Calu3 (cell line): Measurements from ENCODE around the gene KCNQ4. TPM values are rescaled to one million over a fixed set of nuclear protein-coding genes. Genes with fewer than 3 reads are reported as not detected.

Experiments used
- BruUV-seq: library from RNA; stranded (reverse); fragments of 400-500 nt; replicated peaks from 2 replicates; lab custom pipeline; 2021; lab: Mats Ljungman, UMichigan
- CTCF ChIA-PET: fragments of 300-600 bp; sonication (Branson Sonifier 250); formaldehyde crosslinking; loops from one replicate; lab custom pipeline; 2022; ENCODE audit warnings: antibody characterized with exemption; lab: Charles Lee
- DNase-seq: peaks from one replicate; pipeline ENCODE4 v3.0.0; 2022
- H3K27ac Mint-ChIP-seq: one replicate; pipeline ENCODE4 v1.8.0; 2022; ENCODE audit warnings: mixed read lengths; ENCODE audit not compliant: unreplicated experiment
- H3K27me3 Mint-ChIP-seq: one replicate; pipeline ENCODE4 v1.8.0; 2022; ENCODE audit warnings: mixed read lengths; ENCODE audit not compliant: unreplicated experiment
- H3K36me3 Mint-ChIP-seq: one replicate; pipeline ENCODE4 v1.8.0; 2022; ENCODE audit warnings: mild to moderate bottlenecking, moderate library complexity, mixed read lengths; ENCODE audit not compliant: insufficient read depth, unreplicated experiment
- H3K4me1 Mint-ChIP-seq: one replicate; pipeline ENCODE4 v1.8.0; 2022; ENCODE audit warnings: mild to moderate bottlenecking, low read depth, mixed read lengths; ENCODE audit not compliant: unreplicated experiment
- H3K4me3 Mint-ChIP-seq: one replicate; pipeline ENCODE4 v1.8.0; 2022; ENCODE audit warnings: mild to moderate bottlenecking, low read depth, moderate library complexity, mixed read lengths; ENCODE audit not compliant: unreplicated experiment
- H3K9me3 Mint-ChIP-seq: one replicate; pipeline ENCODE4 v1.8.0; 2022; ENCODE audit warnings: low read depth, mixed read lengths; ENCODE audit not compliant: unreplicated experiment
- CTCF ChIP-seq: fragments of 200-600 bp; IDR thresholded peaks from one replicate; pipeline ENCODE4 v1.8.0; 2022; ENCODE audit warnings: antibody characterized with exemption; ENCODE audit not compliant: unreplicated experiment
- intact Hi-C: fragments of 100-400 bp; cut with micrococcal nuclease; formaldehyde crosslinking; loops from one replicate; pipeline ENCODE4 v1.10.0; 2022; ENCODE audit not compliant: unreplicated experiment
- total RNA-seq: library from RNA; stranded (reverse); gene quantifications from 2 replicates; pipeline ENCODE4 v1.2.3, GENCODE V29; 2022

The KCNQ4 gene
- total RNA-seq, 1 experiment from 2014 or later: 0.92 TPM

GRCh38 chr1:40861224-40862003 lies 77.8 kb downstream of the KCNQ4 start:
- CTCF ChIA-PET: interaction anchor here (1.0 to 3.5 kb wide), 13 partner anchors 8 to 142 kb away, joined by 3 to 82 read pairs (median 7); no protein-coding TSS in a partner anchor
- no TSS peak for BruUV-seq
- peaks cover 39% of the 10 kb centered on the region for H3K4me1 Mint-ChIP-seq

DNA sequence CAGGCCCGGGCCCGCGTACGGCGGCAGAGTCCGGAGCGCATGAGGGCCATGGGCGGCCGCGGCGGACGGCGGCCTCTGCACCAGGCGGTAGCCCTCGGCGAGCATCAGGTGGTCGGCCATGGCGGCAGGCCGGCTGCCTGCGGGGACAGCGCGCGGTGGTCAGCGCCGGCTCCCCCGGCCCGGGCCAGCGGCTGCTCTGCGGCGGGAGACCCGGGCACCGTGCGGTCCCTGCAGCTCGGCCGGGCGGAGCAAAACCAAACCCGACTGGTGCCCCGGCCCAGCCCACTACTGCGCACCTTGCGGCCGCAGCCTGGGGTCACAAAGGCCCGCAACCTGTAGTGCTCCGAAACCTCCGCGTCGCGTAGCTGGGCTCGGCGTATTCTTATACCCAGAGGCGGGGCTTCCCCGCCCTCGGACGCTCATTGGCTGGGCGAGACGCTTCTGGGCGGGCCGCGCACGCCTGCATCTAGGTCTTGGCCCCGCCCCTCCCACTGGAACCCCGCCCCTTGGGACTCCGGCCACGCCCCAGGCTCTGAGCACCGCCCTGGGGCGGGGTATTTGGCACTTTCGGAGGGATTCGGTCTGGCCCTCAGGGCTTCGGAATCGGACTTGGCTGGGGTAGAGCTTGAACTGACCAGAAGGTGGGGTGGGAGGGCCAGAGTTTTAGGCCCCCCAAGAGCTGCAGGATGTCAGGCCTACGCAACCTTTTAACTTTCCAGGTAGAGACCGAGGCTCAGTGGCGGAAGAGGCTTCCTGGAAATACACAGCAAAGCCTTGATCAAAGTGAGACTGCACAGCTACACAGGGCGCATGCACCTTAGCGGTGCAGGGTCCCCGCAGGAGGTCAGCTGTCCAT lies 78.6 kb downstream of the KCNQ4 start, which contains the start of gene CITED4:
Gene CITED4 (minus strand): TSS at position 356 of the 856 bp plus-strand sequence. CDS start 236 bp downstream, at position 120.
- DNase-seq: peak; percentile 97
- peaks cover 18% of the 10 kb centered on the region for H3K27me3 Mint-ChIP-seq
- intact Hi-C loops: loop anchor here (1.0 kb wide), 2 partner anchors 36 to 87 kb away; no protein-coding TSS in a partner anchor
- no peaks in the 10 kb centered on the region for H3K9me3 Mint-ChIP-seq
- H3K27ac Mint-ChIP-seq: peak within 1 kb of the TSS; percentile 95
- BruUV-seq: TSS peak; percentile 91
- CTCF ChIA-PET: interaction anchor here (0.6 to 3.5 kb wide), 20 partner anchors 9 to 141 kb away, joined by 3 to 82 read pairs (median 4); no protein-coding TSS in a partner anchor
- TF ChIP-seq CTCF: peak; percentile 57
- H3K36me3 Mint-ChIP-seq: peaks cover 27% of the 10 kb centered on the region
- peak within 1 kb of the TSS; percentile 91 for H3K4me3 Mint-ChIP-seq
- peaks cover 47% of the 10 kb centered on the region for H3K4me1 Mint-ChIP-seq

More at GRCh38 chr1:40861224-40862003, 77.8 kb downstream of the KCNQ4 start:
- Mint-ChIP-seq H3K27me3 (peaks cover 18% of the 10 kb centered on the region), H3K4me3 (peak overlapping the region; percentile 91), H3K27ac (peak overlapping the region; percentile 95), H3K36me3 (peaks cover 27% of the 10 kb centered on the region), H3K9me3 (no peaks in the 10 kb centered on the region)
- intact Hi-C loops: loop anchor here (1.0 kb wide), 2 partner anchors 37 to 88 kb away; no protein-coding TSS in a partner anchor
- TF ChIP-seq CTCF: no peak
- DNase-seq: no peak

DNA sequence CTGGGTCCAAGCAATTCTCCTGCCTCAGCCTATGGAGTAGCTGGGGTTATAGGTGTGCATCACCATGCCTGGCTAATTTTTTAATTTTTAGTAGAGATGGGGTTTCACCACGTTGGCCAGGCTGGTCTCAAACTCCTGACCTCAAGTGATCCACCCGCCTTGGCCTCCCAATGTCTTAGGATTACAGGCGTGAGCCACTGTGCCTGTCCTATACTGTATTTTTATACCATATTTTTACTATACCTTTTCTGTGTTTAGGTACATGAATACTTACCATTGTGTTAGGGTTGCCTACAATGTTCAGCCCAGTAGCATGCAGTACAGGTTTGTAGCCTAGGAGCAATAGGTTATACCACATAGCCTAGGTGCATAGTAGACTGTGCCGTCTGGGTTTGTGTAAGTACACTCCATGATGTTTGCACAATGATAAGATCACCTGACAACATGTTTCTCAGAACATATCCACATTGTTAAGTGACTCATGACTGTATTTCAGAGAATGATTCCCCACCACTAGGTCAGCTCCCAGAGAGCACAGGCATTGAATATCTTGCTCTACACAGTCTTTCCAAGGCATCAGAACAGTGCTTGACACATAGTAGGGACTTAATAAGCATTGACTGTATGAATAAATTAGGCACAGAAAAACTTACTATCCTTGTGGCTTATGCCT lies 84.6 kb downstream of the KCNQ4 start:
- BruUV-seq: no TSS peak
- CTCF ChIA-PET: interaction anchor here (0.5 to 1.6 kb wide), 6 partner anchors 29 to 165 kb away, joined by 3 to 7 read pairs (median 4); no protein-coding TSS in a partner anchor
- peak; percentile 39 for DNase-seq
- no peak for TF ChIP-seq CTCF
- Mint-ChIP-seq H3K9me3 (no peaks in the 10 kb centered on the region), H3K27me3 (no peaks in the 10 kb centered on the region), H3K36me3 (no peaks in the 10 kb centered on the region), H3K4me3 (no peak overlapping the region), H3K4me1 (peaks cover 71% of the 10 kb centered on the region), H3K27ac (peak overlapping the region; percentile 82)
- intact Hi-C loops: no loop called here
